ENCODE measurements around the gene LMOD1. TPM values are rescaled to one million over a fixed set of nuclear protein-coding genes. Genes with fewer than 3 reads are reported as not detected.
A peak's percentile ranks its signal among the peaks of the same experiment; 100 is the strongest.

LMOD1 gene
- total and polyA plus RNA-seq, 2 of the 8 experiments (the other 6 are each of a cell fraction or from before 2014, with no cell fraction given): 0.77 to 1.4 TPM

DNA sequence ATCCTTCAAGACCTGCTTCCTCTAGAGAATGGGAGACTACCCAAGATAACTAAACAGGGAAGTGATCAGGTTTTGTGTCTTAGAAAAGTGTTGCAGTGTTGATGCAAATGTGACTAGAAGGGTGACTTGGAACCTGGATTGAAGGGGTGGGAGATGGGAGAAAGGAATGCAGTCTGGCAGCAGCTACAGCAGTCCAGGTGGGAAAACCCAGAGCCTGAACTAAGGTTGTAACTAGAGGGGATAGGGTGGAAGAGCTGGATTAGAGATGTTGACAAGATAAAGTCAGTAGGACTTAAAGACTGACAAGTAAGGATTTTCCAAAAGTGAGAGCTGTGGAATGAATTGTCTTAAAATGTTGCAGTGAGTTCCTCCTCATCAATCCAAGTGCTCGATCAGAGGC, 64.7 kb downstream of the LMOD1 start:
- no peak overlapping the region for H3K56ac ChIP-seq (replicated peaks; ENCODE audit: insufficient read length, low read depth, low read length)
- POLR2A ChIA-PET (ENCODE audit: partially characterized antibody): interaction anchor here (0.6 to 8.1 kb wide), 20 partner anchors 12 to 421 kb away, joined by 3 to 117 read pairs (median 4); partner anchors contain the start of genes LMOD1, RNPEP and SHISA4
- peaks cover 0 to 4% (median 2%) of the 10 kb centered on the region in 4 experiments; a peak in 5 of 7 replicates for H3K4me1 ChIP-seq (replicated peaks in 1 of 4; ENCODE audit: control insufficient read depth in 3 of 4, insufficient read depth in 4 of 4, low read length in 3 of 4)
- no peak overlapping the region for H3K4me2 ChIP-seq (ENCODE audit: insufficient read depth in 1 of 2, low read depth in 2 of 2, low read length in 2 of 2)
- no peak overlapping the region for H4K8ac ChIP-seq (ENCODE audit: extremely low read depth, insufficient read depth, low read length)
- DNase-seq (ENCODE audit: low read depth in 1 of 2, low spot score in 2 of 2): no peak
- H3K9ac ChIP-seq (replicated peaks in 1 of 4; ENCODE audit: extremely low read depth in 1 of 4, low read depth in 3 of 4, low read length in 3 of 4): no peak overlapping the region
- H4K5ac ChIP-seq (ENCODE audit: insufficient read length, low read depth, low read length): no peak overlapping the region
- H2BK15ac ChIP-seq (ENCODE audit: low read length): no peak overlapping the region
- CTCF ChIA-PET (ENCODE audit: partially characterized antibody): interaction anchor here (0.6 to 12.3 kb wide), 10 partner anchors 11 to 1478 kb away, joined by 3 to 244 read pairs (median 5); partner anchors contain the start of genes LMOD1 and SHISA4
- no peak overlapping the region for H2BK20ac ChIP-seq (ENCODE audit: low read length)
- H3K79me2 ChIP-seq (ENCODE audit: control insufficient read depth in 1 of 2, insufficient read depth in 2 of 2, low read length in 2 of 2): no peaks in the 10 kb centered on the region
- 95% methylated on average over 1 of the region's 1 CpG; no CpG with 5 or more reads in 1 of the 2 experiments for WGBS, 2 experiments (ENCODE audit: extremely low coverage in 1 of 2, insufficient coverage in 1 of 2, insufficient read length in 1 of 2, insufficient replicate concordance in 2 of 2, low coverage in 1 of 2, low lambda C conversion rate in 2 of 2, missing lambda C conversion rate in 1 of 2)
- no peak overlapping the region for H4K91ac ChIP-seq (replicated peaks; ENCODE audit: insufficient read length, low read length)
- no peak overlapping the region for H3K14ac ChIP-seq (ENCODE audit: insufficient read length)
- no peak overlapping the region for H3K18ac ChIP-seq (ENCODE audit: extremely low read depth, low read length)
- peak; percentile 68 for FAIRE-seq
- H2BK120ac ChIP-seq (replicated peaks; ENCODE audit: low read depth, low read length): no peak overlapping the region
- H3K4ac ChIP-seq (replicated peaks; ENCODE audit: insufficient read length, low read depth, low read length): no peak overlapping the region
- H3K27ac ChIP-seq (ENCODE audit: low read depth, low read length): no peak overlapping the region
- H2BK5ac ChIP-seq (ENCODE audit: low read depth, low read length): no peak overlapping the region; the same call in 1 of the 2 replicates
- H3K79me1 ChIP-seq (ENCODE audit: low read depth, low read length): no peaks in the 10 kb centered on the region
- no peak overlapping the region for H2BK12ac ChIP-seq (ENCODE audit: low read depth, low read length)
- no peaks in the 10 kb centered on the region; a peak in 1 of 8 replicates for H3K36me3 ChIP-seq (ENCODE audit: control insufficient read depth in 2 of 4, insufficient read depth in 4 of 4, low read length in 3 of 4)
- no peak overlapping the region for H3K23ac ChIP-seq (ENCODE audit: insufficient read length)
- H3K27me3 ChIP-seq (replicated peaks in 1 of 4; ENCODE audit: control insufficient read depth in 3 of 4, extremely low read depth in 1 of 4, insufficient read depth in 3 of 4, low read length in 3 of 4): no peaks in the 10 kb centered on the region
- no peak overlapping the region for H2AFZ ChIP-seq (ENCODE audit: low read length)
- H2AK5ac ChIP-seq (ENCODE audit: low read depth, low read length): no peak overlapping the region
- H3K4me3 ChIP-seq (ENCODE audit: extremely low read depth in 1 of 4, insufficient read depth in 2 of 4, low read depth in 3 of 4, low read length in 4 of 4): no peak overlapping the region
- H3K23me2 ChIP-seq (ENCODE audit: low read depth, low read length): no peaks in the 10 kb centered on the region
- peaks cover 0 to 2% of the 10 kb centered on the region in 2 experiments for H4K20me1 ChIP-seq (replicated peaks in 1 of 2; ENCODE audit: control insufficient read depth in 1 of 2, insufficient read depth in 2 of 2, low read length in 2 of 2)
- H3K9me3 ChIP-seq (ENCODE audit: insufficient read depth in 2 of 2, low read depth in 1 of 2, low read length in 1 of 2): no peaks in the 10 kb centered on the region
- TF ChIP-seq MAFK (IDR thresholded peaks at IDR 0.05; ENCODE audit: low read depth, low read length): no peak
- TF ChIP-seq NANOG (IDR thresholded peaks at IDR 0.05; ENCODE audit: insufficient read depth, low read depth, low read length, poor library complexity, severe bottlenecking): no peak
- TF ChIP-seq TCF12 (IDR thresholded peaks at IDR 0.05; ENCODE audit: low read depth, low read length): no peak
- no peak for TF ChIP-seq YY1 (IDR thresholded peaks at IDR 0.05; ENCODE audit: low read depth, low read length)
- TF ChIP-seq SIRT6 (IDR thresholded peaks at IDR 0.05; ENCODE audit: low read length): no peak
- TF ChIP-seq SP2 (IDR thresholded peaks at IDR 0.05; ENCODE audit: low read length): no peak
- TF ChIP-seq CBX5 (IDR thresholded peaks at IDR 0.05; ENCODE audit: low read depth, low read length): no peak
- no peak for TF ChIP-seq CHD2 (IDR thresholded peaks at IDR 0.05; ENCODE audit: low read length)
- no peak for TF ChIP-seq SRF (IDR thresholded peaks at IDR 0.05; ENCODE audit: low read depth, low read length)
- no peak for TF ChIP-seq RXRA (IDR thresholded peaks at IDR 0.05; ENCODE audit: insufficient read depth, low read depth, low read length)
- TF ChIP-seq BCL11A (IDR thresholded peaks at IDR 0.05; ENCODE audit: low read depth in 2 of 2, low read length in 2 of 2): no peak
- TF ChIP-seq SAP30 (IDR thresholded peaks at IDR 0.05; ENCODE audit: insufficient read depth, insufficient replicate concordance, low read length): no peak
